Retinal pigment epithelial cell (primary cell): ENCODE data around the gene PRMT7.
A peak's percentile ranks its signal among the peaks of the same experiment; 100 is the strongest.

Experiments
- DNase-seq: peaks from one replicate; pipeline ENCODE4 v3.0.0-alpha.2; 2010; ENCODE audit warnings: low read depth
- H3K4me3 ChIP-seq: 2 replicates; pipeline ENCODE4 v1.5.1; 2011; ENCODE audit warnings: mild to moderate bottlenecking, low read length, control low read depth, moderate library complexity
- TF ChIP-seq, protein P1 (sequence below): conservative IDR thresholded peaks from 2 replicates; pipeline ENCODE4 v1.5.1; 2011; ENCODE audit warnings: low read depth, low read length, control low read depth, inconsistent platforms

PRMT7 gene

DNA sequence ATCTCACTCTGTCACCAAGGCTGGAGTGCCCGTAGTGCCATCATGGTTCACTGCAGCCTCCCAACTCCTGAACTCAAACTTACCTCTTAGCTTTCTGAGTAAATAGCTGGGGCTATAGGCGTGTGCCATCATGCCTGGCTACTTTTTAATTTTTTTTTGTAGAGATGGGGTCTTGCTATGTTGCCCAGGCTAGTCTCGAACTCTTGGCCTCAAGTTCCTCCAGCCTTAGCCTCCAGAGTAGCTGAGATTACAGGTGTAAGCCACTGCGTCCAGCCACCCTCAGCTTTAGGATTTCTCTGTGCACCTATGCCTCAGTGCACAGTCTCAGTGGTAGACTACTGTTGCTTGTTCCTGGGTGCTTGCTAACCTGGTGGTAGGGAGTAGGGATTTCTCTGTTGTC lies 41.0 kb upstream of the PRMT7 start:
- TF ChIP-seq, protein P1, sequence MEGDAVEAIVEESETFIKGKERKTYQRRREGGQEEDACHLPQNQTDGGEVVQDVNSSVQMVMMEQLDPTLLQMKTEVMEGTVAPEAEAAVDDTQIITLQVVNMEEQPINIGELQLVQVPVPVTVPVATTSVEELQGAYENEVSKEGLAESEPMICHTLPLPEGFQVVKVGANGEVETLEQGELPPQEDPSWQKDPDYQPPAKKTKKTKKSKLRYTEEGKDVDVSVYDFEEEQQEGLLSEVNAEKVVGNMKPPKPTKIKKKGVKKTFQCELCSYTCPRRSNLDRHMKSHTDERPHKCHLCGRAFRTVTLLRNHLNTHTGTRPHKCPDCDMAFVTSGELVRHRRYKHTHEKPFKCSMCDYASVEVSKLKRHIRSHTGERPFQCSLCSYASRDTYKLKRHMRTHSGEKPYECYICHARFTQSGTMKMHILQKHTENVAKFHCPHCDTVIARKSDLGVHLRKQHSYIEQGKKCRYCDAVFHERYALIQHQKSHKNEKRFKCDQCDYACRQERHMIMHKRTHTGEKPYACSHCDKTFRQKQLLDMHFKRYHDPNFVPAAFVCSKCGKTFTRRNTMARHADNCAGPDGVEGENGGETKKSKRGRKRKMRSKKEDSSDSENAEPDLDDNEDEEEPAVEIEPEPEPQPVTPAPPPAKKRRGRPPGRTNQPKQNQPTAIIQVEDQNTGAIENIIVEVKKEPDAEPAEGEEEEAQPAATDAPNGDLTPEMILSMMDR, result no peak
- H3K4me3 ChIP-seq, result peak overlapping the region; percentile 96
- DNase-seq, result no peak

DNA sequence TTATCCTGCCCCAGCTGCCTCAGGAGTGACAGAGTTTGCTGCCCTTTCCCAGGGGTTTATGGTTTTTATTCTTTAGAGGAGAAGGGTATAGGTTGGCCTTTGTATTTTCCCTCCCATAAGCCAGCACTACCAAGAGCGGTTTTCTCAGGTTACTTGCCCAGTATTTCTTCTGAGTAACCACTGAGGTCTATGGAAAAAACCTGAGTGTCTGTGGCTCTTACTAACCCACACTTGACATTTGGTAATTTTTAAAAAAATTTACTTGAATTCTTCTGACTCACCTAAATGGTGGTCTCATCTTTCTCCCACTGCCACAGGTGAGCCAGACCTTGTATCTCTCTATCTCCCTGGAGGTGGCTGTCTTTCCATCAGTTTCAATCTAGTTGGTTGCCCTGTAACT lies 40.5 kb upstream of the PRMT7 start:
- peak overlapping the region; percentile 96 for H3K4me3 ChIP-seq
- TF ChIP-seq, protein P1, result no peak
- DNase-seq, result no peak

DNA sequence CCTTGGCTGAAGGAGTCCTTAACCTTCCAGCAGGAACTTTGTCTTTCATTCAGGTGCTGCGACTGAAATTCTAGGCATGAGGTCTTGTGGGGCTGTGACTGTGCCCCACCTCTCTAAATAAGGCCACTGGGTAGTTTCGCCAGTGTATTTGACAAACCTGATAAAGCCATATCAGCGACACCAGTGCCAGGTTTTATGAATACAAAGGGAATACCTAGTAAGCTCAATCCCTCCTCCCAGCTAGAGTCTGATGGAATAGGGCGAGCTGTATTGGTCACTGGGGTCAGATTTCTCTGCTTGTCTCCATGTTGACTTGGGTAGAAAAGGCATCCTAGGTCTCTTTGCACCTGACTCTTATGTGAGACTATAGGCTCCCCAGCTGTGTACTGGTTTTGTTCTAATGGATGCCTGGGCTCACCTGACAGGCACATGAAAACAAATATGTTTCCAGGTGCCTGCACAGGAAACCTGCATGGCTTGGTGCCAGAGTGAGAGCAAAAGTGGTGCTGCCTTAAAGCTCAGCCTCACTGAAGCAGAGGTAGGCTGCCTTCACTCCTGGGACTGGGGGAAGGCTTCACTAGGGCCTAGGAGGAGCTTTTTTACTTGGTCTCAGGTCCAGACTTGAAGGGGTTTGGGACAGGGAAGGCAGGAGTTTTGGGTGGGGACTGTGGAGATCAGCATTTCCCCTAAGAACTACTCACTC lies 38.2 kb upstream of the PRMT7 start:
- DNase-seq, result no peak
- no peak overlapping the region for H3K4me3 ChIP-seq
- TF ChIP-seq, protein P1, result no peak

DNA sequence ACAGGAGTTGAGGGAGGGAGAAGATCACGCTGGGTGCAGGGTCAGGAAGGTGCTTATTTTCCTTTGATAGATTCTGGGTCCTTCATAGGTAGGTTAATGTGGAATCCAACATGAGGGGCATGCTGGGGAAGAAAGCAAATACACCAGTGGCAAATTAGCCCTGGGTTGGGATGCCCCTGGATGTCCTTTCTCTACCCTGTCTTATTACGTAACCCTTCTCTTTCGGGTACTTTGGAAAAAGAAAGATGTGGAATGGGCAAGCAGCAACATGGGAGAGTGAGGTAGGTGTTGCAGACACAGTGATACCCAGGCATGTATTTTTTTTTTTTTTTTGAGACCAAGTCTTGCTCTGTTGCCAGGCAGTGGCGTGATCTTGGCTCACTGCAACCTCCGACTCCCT lies 37.4 kb upstream of the PRMT7 start:
- TF ChIP-seq, protein P1, result no peak
- DNase-seq, result no peak
- no peak overlapping the region for H3K4me3 ChIP-seq

DNA sequence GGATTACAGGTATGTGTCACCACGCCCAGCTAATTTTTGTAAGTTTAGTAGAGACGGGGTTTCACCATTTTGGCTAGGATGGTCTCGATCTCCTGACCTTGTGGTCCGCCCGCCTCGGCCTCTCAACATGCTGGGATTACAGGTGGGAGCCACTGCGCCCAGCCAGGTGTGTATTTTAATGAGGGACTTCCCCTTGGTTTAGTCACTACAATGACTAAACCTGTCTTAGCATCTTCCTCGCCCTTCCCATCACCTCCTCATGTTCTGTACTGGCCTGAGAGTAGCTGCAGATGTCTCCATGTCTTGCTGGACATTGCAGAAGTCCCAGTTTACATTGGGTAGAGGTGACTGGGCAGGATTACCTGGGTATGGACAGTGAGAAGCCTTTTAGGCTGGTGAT lies 36.9 kb upstream of the PRMT7 start:
- H3K4me3 ChIP-seq, result no peak overlapping the region
- TF ChIP-seq, protein P1, result no peak
- DNase-seq, result no peak

DNA sequence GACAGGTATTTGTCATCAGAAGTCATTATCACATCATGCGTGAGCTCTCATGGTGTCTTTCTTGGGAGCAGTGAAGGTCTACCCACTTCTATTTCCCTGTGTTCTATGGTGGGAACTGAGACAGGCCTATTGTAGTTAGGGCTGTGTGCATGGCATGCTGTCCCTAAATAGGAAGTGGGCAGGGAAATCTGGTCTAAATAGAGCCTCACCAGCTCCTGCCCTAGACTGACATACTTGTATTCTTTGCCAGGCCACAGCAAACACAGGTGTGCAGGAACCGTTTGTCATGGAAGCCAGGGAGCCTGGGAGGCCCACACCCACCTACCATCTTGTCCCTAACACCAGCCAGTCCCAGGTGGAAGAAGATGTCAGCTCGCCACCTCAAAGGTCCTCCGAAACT lies 36.4 kb upstream of the PRMT7 start:
- TF ChIP-seq, protein P1, result no peak
- no peak for DNase-seq
- no peak overlapping the region for H3K4me3 ChIP-seq

DNA sequence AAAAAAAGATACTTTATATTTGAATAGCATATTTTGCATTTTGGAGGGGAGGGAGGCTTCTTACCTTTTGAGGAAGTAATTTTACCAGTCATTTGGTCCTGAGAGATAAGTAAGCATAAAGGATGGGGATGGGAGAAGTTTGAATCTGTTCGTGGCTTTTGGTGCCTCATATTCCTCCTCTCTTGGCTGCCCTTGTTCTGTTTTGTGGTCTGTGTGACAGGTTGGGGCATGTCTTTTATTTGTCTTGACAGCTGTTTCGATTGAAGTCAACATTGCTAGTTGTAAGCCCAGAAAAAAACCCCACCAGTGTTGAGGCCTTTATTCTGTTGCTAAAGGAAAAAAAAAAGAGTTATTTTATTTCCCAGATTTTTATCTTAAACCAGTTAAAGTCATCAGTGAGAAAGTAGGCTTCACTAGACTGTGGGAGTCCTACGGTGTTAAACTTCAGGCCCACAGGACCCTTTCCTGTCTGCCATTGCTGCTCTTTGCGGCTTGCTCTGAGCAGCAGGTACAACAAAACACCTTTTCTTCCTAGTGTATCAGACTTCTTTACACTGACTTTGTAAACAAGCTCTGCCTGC lies 35.1 kb upstream of the PRMT7 start:
- no peak for DNase-seq
- TF ChIP-seq, protein P1, result no peak
- no peak overlapping the region for H3K4me3 ChIP-seq
